Keratinocyte (primary cell): Measurements from ENCODE around the gene ABHD5. TPM values are rescaled to one million over a fixed set of nuclear protein-coding genes. Genes with fewer than 3 reads are reported as not detected.

Source experiments
- DNase-seq: peaks from one replicate; pipeline ENCODE4 v3.0.0-alpha.2; 2011; ENCODE audit warnings: low read depth, missing footprints, low spot score
- FAIRE-seq: peaks from 2 replicates; lab custom pipeline; 2011; peaks lifted over from hg19 to GRCh38; lab: Jason Lieb, UNC
- H2AFZ ChIP-seq: 2 replicates; pipeline ENCODE4 v1.6.0; 2012; ENCODE audit warnings: low read length, control low read depth, inconsistent platforms; ENCODE audit not compliant: control insufficient read depth
- H3K27ac ChIP-seq: 2 replicates; pipeline ENCODE4 v1.5.1; 2011; ENCODE audit warnings: low read length; ENCODE audit not compliant: control insufficient read depth, insufficient read depth
- H3K27me3 ChIP-seq: 3 replicates; pipeline ENCODE4 v1.6.0; 2011; ENCODE audit warnings: low read length; ENCODE audit not compliant: control insufficient read depth, insufficient read depth; ENCODE audit errors: extremely low read depth
- H3K36me3 ChIP-seq, 2 experiments: 2 replicates in 1 of 2; 3 replicates in 1 of 2; pipeline ENCODE4 v1.5.1; 2011; ENCODE audit warnings: low read length in 2 of 2, mild to moderate bottlenecking in 1 of 2; ENCODE audit not compliant: control insufficient read depth in 2 of 2, insufficient read depth in 2 of 2; ENCODE audit errors: extremely low read depth in 1 of 2
- H3K4me1 ChIP-seq: 3 replicates; pipeline ENCODE4 v1.5.1; 2011; ENCODE audit warnings: low read length; ENCODE audit not compliant: control insufficient read depth, insufficient read depth; ENCODE audit errors: extremely low read depth
- H3K4me2 ChIP-seq: 3 replicates; pipeline ENCODE4 v1.6.0; 2011; ENCODE audit warnings: low read depth, low read length; ENCODE audit not compliant: control insufficient read depth, insufficient read depth; ENCODE audit errors: extremely low read depth
- H3K4me3 ChIP-seq, 3 experiments: fragments of 200-600 bp in 1 of 3; sonication (generic) in 1 of 3; 2 replicates in 2 of 3; 3 replicates in 1 of 3; pipeline ENCODE4 v1.5.1; 2011 to 2016; ENCODE audit warnings: low read length in 3 of 3, mild to moderate bottlenecking in 3 of 3, control low read depth in 2 of 3, inconsistent platforms in 1 of 3, low read depth in 1 of 3, mixed read lengths in 1 of 3, mixed run types in 1 of 3, moderate library complexity in 1 of 3; ENCODE audit not compliant: control insufficient read depth in 2 of 3, insufficient read depth in 2 of 3; ENCODE audit errors: extremely low read depth in 1 of 3
- H3K79me2 ChIP-seq: 2 replicates; pipeline ENCODE4 v1.6.0; 2012; ENCODE audit warnings: low read length; ENCODE audit not compliant: control insufficient read depth, insufficient read depth
- H3K9ac ChIP-seq: 3 replicates; pipeline ENCODE4 v1.6.0; 2011; ENCODE audit warnings: low read length; ENCODE audit not compliant: control insufficient read depth, insufficient read depth; ENCODE audit errors: extremely low read depth
- H3K9me1 ChIP-seq: 3 replicates; pipeline ENCODE4 v1.6.0; 2011; ENCODE audit warnings: low read length; ENCODE audit not compliant: control insufficient read depth, insufficient read depth; ENCODE audit errors: extremely low read depth
- H3K9me3 ChIP-seq: 2 replicates; pipeline ENCODE4 v1.5.1; 2012; ENCODE audit warnings: low read depth, low read length; ENCODE audit not compliant: control insufficient read depth
- H4K20me1 ChIP-seq: 3 replicates; pipeline ENCODE4 v1.6.0; 2011; ENCODE audit warnings: low read length; ENCODE audit not compliant: control insufficient read depth, insufficient read depth; ENCODE audit errors: extremely low read depth
- CTCF ChIP-seq, 3 experiments: IDR thresholded peaks in 1 of 3; conservative IDR thresholded peaks in 1 of 3; optimal IDR thresholded peaks in 1 of 3; 2 replicates in 2 of 3; 3 replicates in 1 of 3; pipeline versions ENCODE3 to v1.5.1; 2011; ENCODE audit warnings: low read length in 3 of 3, mild to moderate bottlenecking in 3 of 3, moderate library complexity in 2 of 3, control low read depth in 1 of 3, inconsistent platforms in 1 of 3; ENCODE audit not compliant: insufficient read depth in 2 of 3; ENCODE audit errors: extremely low read depth in 1 of 3
- EZH2 ChIP-seq: IDR thresholded peaks from one replicate; pipeline ENCODE4 v1.6.1; 2012; ENCODE audit warnings: inconsistent platforms, mild to moderate bottlenecking, low read length, moderate library complexity
- dilution Hi-C: fragments of 300-500 bp; cut with MboI; formaldehyde crosslinking; loops from one replicate; pipeline ENCODE4 v1.7.0; 2020; ENCODE audit warnings: low sequenced_read_pairs; ENCODE audit not compliant: extremely low pct_ligation_motif_present
- polyA plus RNA-seq, 5 experiments: library from polyadenylated mRNA; depleted of rRNA in 3 of 5; stranded (reverse) in 3 of 5; stranded (forward) in 1 of 5; unstranded in 1 of 5; fragments of >200 nt; gene quantifications; 1 replicate in 1 of 5; 2 replicates in 3 of 5; 3 replicates in 1 of 5; pipeline versions ENCODE4 v1.2.1 to v1.2.3, GENCODE V29; 2011 to 2012; ENCODE audit warnings: missing spikeins in 2 of 5, low read depth in 1 of 5, low replicate concordance in 1 of 5

ABHD5 gene
- polyA plus RNA-seq, 1 donor (not counting 4 experiments of a cell fraction or from before 2014, with no cell fraction given), result 26.8 TPM

- no peak overlapping the region for H3K9ac ChIP-seq
- H4K20me1 ChIP-seq, result no peaks in the 10 kb centered on the region
- DNase-seq (no peak), FAIRE-seq (no peak)
- H3K4me1 ChIP-seq, result peaks cover 29% of the 10 kb centered on the region
- no peak overlapping the region for H3K4me2 ChIP-seq
- H3K36me3 ChIP-seq, result no peaks in the 10 kb centered on the region
- H3K9me1 ChIP-seq, result no peaks in the 10 kb centered on the region
- H3K27ac ChIP-seq, result no peak overlapping the region
- dilution Hi-C loops, result no loop called here
- no peak for TF ChIP-seq EZH2
- no peak for TF ChIP-seq CTCF (optimal IDR thresholded peaks at IDR 0.05 in 1 of 3, IDR thresholded peaks at IDR 0.05 in 1 of 3, conservative IDR thresholded peaks at IDR 0.05 in 1 of 3; ENCODE audit: extremely low read depth in 1 of 3, insufficient read depth in 2 of 3, low read length in 3 of 3)
- no peak overlapping the region for H2AFZ ChIP-seq
- no peak overlapping the region for H3K4me3 ChIP-seq
- H3K79me2 ChIP-seq, result peaks cover 29% of the 10 kb centered on the region
- no peaks in the 10 kb centered on the region for H3K27me3 ChIP-seq
- H3K9me3 ChIP-seq, result no peaks in the 10 kb centered on the region
Observed at GRCh38 chr3:43695443-43695842, 4.7 kb downstream of the ABHD5 start.

DNA sequence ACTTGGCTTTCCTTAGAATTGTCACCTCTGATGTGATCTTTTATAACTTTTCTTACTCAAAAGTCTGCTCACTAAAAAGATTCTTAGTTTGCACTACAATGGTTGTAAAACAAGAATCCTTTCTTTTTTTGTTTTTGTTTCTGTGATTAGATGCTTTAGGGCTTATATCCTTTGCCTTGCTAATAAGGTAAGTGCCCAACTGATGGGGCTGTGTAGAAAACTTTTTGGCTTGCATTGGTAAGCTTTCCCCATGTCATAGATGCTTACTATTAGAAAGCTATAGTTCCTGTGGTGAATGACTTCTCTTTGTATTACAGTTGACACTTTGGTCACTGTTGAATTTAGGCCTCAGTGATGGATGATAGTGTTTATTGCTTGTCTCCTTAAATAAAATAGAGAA is 5.1 kb downstream of the ABHD5 start:
- Histone ChIP-seq H3K4me2 (no peak overlapping the region), H3K9me3 (no peaks in the 10 kb centered on the region), H3K9ac (no peak overlapping the region), H3K4me1 (peaks cover 29% of the 10 kb centered on the region), H2AFZ (no peak overlapping the region), H3K4me3 (no peak overlapping the region), H3K27me3 (no peaks in the 10 kb centered on the region), H3K27ac (no peak overlapping the region), H3K9me1 (no peaks in the 10 kb centered on the region), H3K36me3 (no peaks in the 10 kb centered on the region), H4K20me1 (no peaks in the 10 kb centered on the region), H3K79me2 (peaks cover 29% of the 10 kb centered on the region)
- dilution Hi-C loops, result no loop called here
- TF ChIP-seq EZH2, result no peak
- no peak for TF ChIP-seq CTCF (optimal IDR thresholded peaks at IDR 0.05 in 1 of 3, IDR thresholded peaks at IDR 0.05 in 1 of 3, conservative IDR thresholded peaks at IDR 0.05 in 1 of 3; ENCODE audit: extremely low read depth in 1 of 3, insufficient read depth in 2 of 3, low read length in 3 of 3)
- DNase-seq, result no peak
- no peak for FAIRE-seq
